ENCODE data around the gene NKX6-1. TPM values are rescaled to one million over a fixed set of nuclear protein-coding genes. Genes with fewer than 3 reads are reported as not detected.

The NKX6-1 gene
- total and polyA plus RNA-seq, 2 donors from 2014 or later, result 0.35 TPM; not detected in 1

GRCh38 chr4:84501721-84502267 lies 2.7 kb upstream of the NKX6-1 start:
- Histone ChIP-seq H3K4me3 (ENCODE audit: low read length in 3 of 3) (no peak overlapping the region), H3K27ac (ENCODE audit: low read depth in 2 of 2, low read length in 2 of 2) (no peak overlapping the region), H3K4me1 (ENCODE audit: control insufficient read depth in 2 of 3, insufficient read depth in 2 of 3, low read depth in 1 of 3, low read length in 3 of 3) (peaks cover 0 to 10% (median 0%) of the 10 kb centered on the region in 3 donors), H3K27me3 (ENCODE audit: control insufficient read depth, insufficient read depth, low read length) (peaks cover 62% of the 10 kb centered on the region), H3K9ac (ENCODE audit: low read length in 3 of 3) (no peak overlapping the region), H3K36me3 (ENCODE audit: control insufficient read depth in 2 of 3, insufficient read depth in 3 of 3, low read length in 3 of 3) (no peaks in the 10 kb centered on the region), H3K9me3 (ENCODE audit: control insufficient read depth in 2 of 3, insufficient read depth in 1 of 3, low read length in 3 of 3) (no peaks in the 10 kb centered on the region)
- no peak for TF ChIP-seq CTCF (IDR thresholded peaks at IDR 0.05; ENCODE audit: borderline replicate concordance, extremely low read depth, insufficient read depth)
- no peak for FAIRE-seq
- DNase-seq, result peak in 3 of 5 donors; percentile 42 to 61 (median 56)
- intact Hi-C loops (cut with DNase I), result loop anchor here (10.0 kb wide), 1 partner anchor 857 kb away; no protein-coding TSS in a partner anchor

GRCh38 chr4:84501202-84501503 lies 2.1 kb upstream of the NKX6-1 start:
- Histone ChIP-seq H3K27me3 (ENCODE audit: control insufficient read depth, insufficient read depth, low read length) (peaks cover 65% of the 10 kb centered on the region), H3K36me3 (ENCODE audit: control insufficient read depth in 2 of 3, insufficient read depth in 3 of 3, low read length in 3 of 3) (no peaks in the 10 kb centered on the region), H3K27ac (ENCODE audit: low read depth in 2 of 2, low read length in 2 of 2) (no peak overlapping the region), H3K9me3 (ENCODE audit: control insufficient read depth in 2 of 3, insufficient read depth in 1 of 3, low read length in 3 of 3) (no peaks in the 10 kb centered on the region), H3K4me3 (ENCODE audit: low read length in 3 of 3) (no peak overlapping the region), H3K4me1 (ENCODE audit: control insufficient read depth in 2 of 3, insufficient read depth in 2 of 3, low read depth in 1 of 3, low read length in 3 of 3) (peaks cover 0 to 10% (median 0%) of the 10 kb centered on the region in 3 donors), H3K9ac (ENCODE audit: low read length in 3 of 3) (no peak overlapping the region)
- FAIRE-seq (no peak), DNase-seq (no peak)
- TF ChIP-seq CTCF (IDR thresholded peaks at IDR 0.05; ENCODE audit: borderline replicate concordance, extremely low read depth, insufficient read depth), result no peak
- intact Hi-C loops (cut with DNase I), result loop anchor here (10.0 kb wide), 1 partner anchor 856 kb away; no protein-coding TSS in a partner anchor

- peaks cover 0 to 10% (median 0%) of the 10 kb centered on the region in 3 donors for H3K4me1 ChIP-seq (ENCODE audit: control insufficient read depth in 2 of 3, insufficient read depth in 2 of 3, low read depth in 1 of 3, low read length in 3 of 3)
- no peak overlapping the region for H3K9ac ChIP-seq (ENCODE audit: low read length in 3 of 3)
- no peak for TF ChIP-seq CTCF (IDR thresholded peaks at IDR 0.05; ENCODE audit: borderline replicate concordance, extremely low read depth, insufficient read depth)
- no peak for DNase-seq
- H3K27me3 ChIP-seq (ENCODE audit: control insufficient read depth, insufficient read depth, low read length), result peaks cover 67% of the 10 kb centered on the region
- H3K9me3 ChIP-seq (ENCODE audit: control insufficient read depth in 2 of 3, insufficient read depth in 1 of 3, low read length in 3 of 3), result no peaks in the 10 kb centered on the region
- no peak overlapping the region for H3K27ac ChIP-seq (ENCODE audit: low read depth in 2 of 2, low read length in 2 of 2)
- intact Hi-C loops (cut with DNase I), result loop anchor here (10.0 kb wide), 1 partner anchor 856 kb away; no protein-coding TSS in a partner anchor
- H3K36me3 ChIP-seq (ENCODE audit: control insufficient read depth in 2 of 3, insufficient read depth in 3 of 3, low read length in 3 of 3), result no peaks in the 10 kb centered on the region
- H3K4me3 ChIP-seq (ENCODE audit: low read length in 3 of 3), result no peak overlapping the region
- no peak for FAIRE-seq
Measured at GRCh38 chr4:84500386-84501201, 1.5 kb upstream of the NKX6-1 start.
